Peyer's patch (tissue), 4 donors: ENCODE measurements around the gene PEMT. TPM values are rescaled to one million over a fixed set of nuclear protein-coding genes. Genes with fewer than 3 reads are reported as not detected.

Experiments
- DNase-seq, 3 donors: peaks; one replicate each; pipeline ENCODE4 v3.0.0-alpha.2; 2017 to 2019
- H3K27ac ChIP-seq, 4 donors: fragments of 200-600 bp; sonication (generic); one replicate each; pipeline ENCODE4 v1.5.1; 2016 to 2019
- H3K27me3 ChIP-seq, 2 donors: fragments of 200-600 bp; sonication (generic); one replicate each; pipeline ENCODE4 v1.5.1; 2019
- H3K36me3 ChIP-seq, 3 donors: fragments of 200-600 bp; sonication (generic); one replicate each; pipeline ENCODE4 v1.5.1; 2016 to 2019
- H3K4me1 ChIP-seq, 4 donors: fragments of 200-600 bp; sonication (generic); one replicate each; pipeline ENCODE4 v1.5.1; 2016 to 2019
- H3K4me3 ChIP-seq, 4 donors: fragments of 200-600 bp; sonication (generic); 1 replicate in 3 of 4; 2 replicates in 1 of 4; pipeline ENCODE4 v1.5.1; 2016 to 2019; ENCODE audit warnings: mild to moderate bottlenecking in 1 of 4
- H3K9me3 ChIP-seq, 4 donors: fragments of 200-600 bp; sonication (generic); one replicate each; pipeline ENCODE4 v1.5.1; 2016 to 2019; ENCODE audit warnings: mild to moderate bottlenecking in 1 of 4
- POLR2A ChIP-seq, 2 donors: fragments of 450-650 bp; IDR thresholded peaks; one replicate each; pipeline ENCODE4 v1.5.1; 2017; ENCODE audit warnings: antibody characterized with exemption in 2 of 2, mild to moderate bottlenecking in 2 of 2, moderate library complexity in 2 of 2
- total RNA-seq, 4 donors: library from RNA; depleted of rRNA; stranded (reverse); fragments of >200 nt; gene quantifications; one replicate each; pipeline ENCODE4 v1.1.0, GENCODE V29; 2016
- TF ChIP-seq, protein P1 (sequence below), 6 experiments: fragments of 450-650 bp in 4 of 6; fragments of 200-600 bp in 2 of 6; sonication (generic) in 1 of 6; IDR thresholded peaks; one replicate each; pipeline ENCODE4 v1.5.1; 2017 to 2019; ENCODE audit warnings: antibody characterized with exemption in 6 of 6, mild to moderate bottlenecking in 3 of 6, moderate library complexity in 1 of 6

PEMT gene
- total RNA-seq, 4 donors from 2014 or later = 9.9 to 25.0 (median 17.8) TPM

DNA sequence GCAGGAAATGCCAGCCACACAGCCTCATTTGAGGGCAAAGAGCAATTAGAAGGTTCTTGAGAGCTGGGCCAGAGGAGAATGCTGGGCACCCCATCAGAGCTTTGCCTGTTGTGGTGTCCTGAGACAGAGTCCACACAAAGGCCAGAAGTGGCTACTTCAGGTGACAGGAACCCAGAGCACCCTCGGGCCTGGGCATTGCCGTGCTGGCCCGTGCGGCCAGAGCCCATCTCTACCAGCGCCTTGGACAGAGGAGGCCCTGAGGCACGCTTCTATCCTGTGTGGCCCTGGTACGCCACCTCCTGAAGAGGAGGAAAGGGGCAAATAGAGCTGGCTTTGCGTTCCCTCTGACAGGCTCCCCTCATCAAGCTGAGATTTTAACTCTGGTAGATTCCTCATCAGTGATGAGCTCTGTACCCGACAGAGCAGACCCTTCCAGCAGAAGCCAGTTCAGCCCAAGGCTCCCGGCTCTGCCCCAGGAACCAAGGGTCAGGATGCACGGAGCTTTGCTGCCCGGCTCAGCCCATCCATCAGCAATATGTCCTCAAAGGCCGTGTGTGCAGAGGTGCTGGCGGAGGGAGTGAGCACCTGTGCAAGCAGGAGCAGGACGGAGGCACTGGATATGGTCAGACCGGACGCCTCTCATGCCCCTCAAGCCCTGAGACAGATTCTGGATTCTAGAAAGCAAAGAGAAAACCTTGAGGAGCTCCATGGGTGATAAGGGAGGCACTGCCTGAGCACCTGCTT is 91.9 kb downstream of the PEMT start:
- no peak for DNase-seq
- Histone ChIP-seq H3K9me3 (no peaks in the 10 kb centered on the region), H3K27ac (no peak overlapping the region), H3K4me3 (no peak overlapping the region), H3K27me3 (no peaks in the 10 kb centered on the region), H3K36me3 (no peaks in the 10 kb centered on the region), H3K4me1 (peaks cover 0 to 25% (median 16%) of the 10 kb centered on the region in 4 donors)
- TF ChIP-seq POLR2A (IDR thresholded peaks at IDR 0.05) = no peak
- TF ChIP-seq, protein P1, sequence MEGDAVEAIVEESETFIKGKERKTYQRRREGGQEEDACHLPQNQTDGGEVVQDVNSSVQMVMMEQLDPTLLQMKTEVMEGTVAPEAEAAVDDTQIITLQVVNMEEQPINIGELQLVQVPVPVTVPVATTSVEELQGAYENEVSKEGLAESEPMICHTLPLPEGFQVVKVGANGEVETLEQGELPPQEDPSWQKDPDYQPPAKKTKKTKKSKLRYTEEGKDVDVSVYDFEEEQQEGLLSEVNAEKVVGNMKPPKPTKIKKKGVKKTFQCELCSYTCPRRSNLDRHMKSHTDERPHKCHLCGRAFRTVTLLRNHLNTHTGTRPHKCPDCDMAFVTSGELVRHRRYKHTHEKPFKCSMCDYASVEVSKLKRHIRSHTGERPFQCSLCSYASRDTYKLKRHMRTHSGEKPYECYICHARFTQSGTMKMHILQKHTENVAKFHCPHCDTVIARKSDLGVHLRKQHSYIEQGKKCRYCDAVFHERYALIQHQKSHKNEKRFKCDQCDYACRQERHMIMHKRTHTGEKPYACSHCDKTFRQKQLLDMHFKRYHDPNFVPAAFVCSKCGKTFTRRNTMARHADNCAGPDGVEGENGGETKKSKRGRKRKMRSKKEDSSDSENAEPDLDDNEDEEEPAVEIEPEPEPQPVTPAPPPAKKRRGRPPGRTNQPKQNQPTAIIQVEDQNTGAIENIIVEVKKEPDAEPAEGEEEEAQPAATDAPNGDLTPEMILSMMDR (IDR thresholded peaks at IDR 0.05) = no peak

DNA sequence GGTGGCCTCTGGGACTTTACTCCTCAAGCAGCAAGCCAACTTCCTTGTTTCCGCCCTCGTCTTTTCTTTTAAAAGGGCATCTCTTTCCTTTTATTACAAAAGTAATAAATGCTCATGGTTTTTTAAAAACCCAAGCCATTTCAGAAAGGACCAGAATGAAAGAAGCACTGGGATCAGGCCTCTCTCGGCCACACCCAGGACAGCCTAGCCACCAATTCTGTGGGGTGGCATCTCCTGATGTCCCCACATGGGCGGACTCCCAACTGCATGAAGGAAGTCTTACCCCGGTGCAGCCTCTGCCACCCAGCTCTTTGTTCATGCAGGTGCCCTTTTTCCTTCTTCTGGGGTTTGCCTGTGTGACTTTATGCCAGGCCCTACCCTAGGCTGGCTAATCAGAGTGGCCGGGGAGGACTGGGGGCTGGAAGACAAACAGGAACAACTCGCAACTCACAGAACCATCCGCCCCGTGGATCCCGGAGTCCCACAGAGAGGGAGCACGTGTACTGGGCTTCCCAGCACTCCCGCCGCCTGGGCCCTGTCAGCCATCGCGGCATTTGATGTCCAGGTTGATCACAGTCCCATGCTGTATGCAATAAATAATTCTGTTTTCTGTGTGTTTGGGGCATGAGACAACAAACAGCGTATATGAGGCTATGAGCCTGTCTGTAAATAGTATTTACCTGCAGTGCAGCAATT is 92.8 kb downstream of the PEMT start:
- Histone ChIP-seq H3K4me3 (no peak overlapping the region), H3K36me3 (no peaks in the 10 kb centered on the region), H3K4me1 (peaks cover 0 to 25% (median 17%) of the 10 kb centered on the region in 4 donors), H3K27me3 (no peaks in the 10 kb centered on the region), H3K27ac (no peak overlapping the region), H3K9me3 (no peaks in the 10 kb centered on the region)
- no peak for TF ChIP-seq POLR2A (IDR thresholded peaks at IDR 0.05)
- TF ChIP-seq, protein P1 (IDR thresholded peaks at IDR 0.05) = no peak
- peak in 1 of 3 donors; percentile 49 for DNase-seq

DNA sequence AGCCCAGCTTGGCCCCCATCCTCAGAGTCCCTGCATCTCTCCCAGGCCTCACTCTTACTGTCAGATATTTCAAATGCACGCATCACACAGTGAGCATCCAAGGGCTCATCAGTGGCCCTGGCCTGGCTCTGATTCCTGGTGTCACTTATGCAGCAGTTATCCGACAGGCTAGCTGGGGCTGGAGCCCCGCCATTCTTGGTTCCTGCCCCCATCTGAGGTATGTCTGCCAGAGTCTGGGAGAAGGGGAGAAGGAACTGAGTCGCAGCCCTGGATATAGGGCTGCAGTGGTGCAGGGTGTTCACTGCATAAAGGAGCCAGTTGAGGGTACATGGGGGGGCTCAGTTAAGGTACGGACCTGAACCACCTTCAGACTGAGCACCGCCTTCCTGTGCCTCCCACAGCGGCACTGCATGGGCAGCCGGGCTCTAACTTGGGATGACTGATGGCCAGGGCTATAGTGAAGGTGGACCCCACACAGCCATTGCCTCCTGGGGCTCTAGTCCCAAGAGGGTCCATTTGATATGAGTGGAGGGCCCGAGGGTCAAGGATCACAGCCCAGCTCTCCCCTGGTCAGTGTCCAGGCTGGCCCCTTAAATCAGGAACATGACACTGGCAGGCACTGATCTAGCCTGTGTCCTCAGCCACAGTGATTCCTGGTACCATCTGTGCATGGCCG is 93.5 kb downstream of the PEMT start:
- Histone ChIP-seq H3K9me3 (no peaks in the 10 kb centered on the region), H3K4me3 (no peak overlapping the region), H3K4me1 (peaks cover 0 to 25% (median 17%) of the 10 kb centered on the region in 4 donors), H3K27ac (no peak overlapping the region), H3K27me3 (no peaks in the 10 kb centered on the region), H3K36me3 (no peaks in the 10 kb centered on the region)
- peak in 1 of 3 donors; percentile 37 for DNase-seq
- TF ChIP-seq POLR2A (IDR thresholded peaks at IDR 0.05) = no peak
- TF ChIP-seq, protein P1 (IDR thresholded peaks at IDR 0.05) = no peak

DNA sequence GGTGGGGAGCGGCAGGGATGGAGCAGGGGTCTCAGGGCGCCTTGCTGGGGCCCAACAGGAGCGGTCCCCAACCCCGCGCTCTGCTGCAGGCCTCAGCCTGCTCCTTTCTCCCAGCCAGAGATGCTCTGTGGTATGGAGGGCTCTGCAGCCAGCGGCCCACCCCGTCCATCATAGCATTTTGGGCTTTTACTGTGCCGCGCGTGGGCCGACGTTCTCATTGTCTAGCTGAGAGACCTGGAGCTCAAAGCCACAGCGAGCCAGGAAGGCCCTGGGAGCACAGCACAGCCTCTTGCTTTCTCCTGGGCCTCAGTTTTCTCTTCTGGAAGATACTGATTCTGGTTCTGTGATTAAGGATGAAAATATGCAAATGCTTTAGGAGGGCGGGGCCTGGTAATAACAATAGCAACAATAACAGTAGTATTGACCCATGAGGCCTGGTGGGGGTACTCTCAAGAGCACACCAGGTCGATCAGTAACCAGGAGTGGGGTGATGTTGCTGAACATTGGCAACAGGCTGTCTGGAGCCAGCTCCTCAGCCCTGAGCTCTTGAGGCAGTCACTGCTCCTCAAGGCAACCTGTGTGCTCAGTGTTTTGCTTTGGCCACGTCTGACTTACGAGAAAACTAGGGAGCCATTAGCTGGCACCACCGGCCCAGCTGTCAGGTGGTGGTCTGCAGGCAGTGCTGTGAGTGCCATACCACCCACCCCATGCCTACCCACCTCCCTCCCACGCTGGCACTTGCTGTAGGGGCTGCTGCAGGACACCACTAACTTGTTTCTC is 94.3 kb downstream of the PEMT start:
- H3K4me3 ChIP-seq = peak overlapping the region in 3 of 4 donors; percentile 58 to 63 (median 59)

More for the DNA sequence above, 94.3 kb downstream of the PEMT start:
- Histone ChIP-seq H3K4me1 (peaks cover 0 to 25% (median 17%) of the 10 kb centered on the region in 4 donors), H3K27me3 (no peaks in the 10 kb centered on the region), H3K9me3 (no peaks in the 10 kb centered on the region), H3K36me3 (peaks cover 0 to 4% (median 0%) of the 10 kb centered on the region in 3 donors), H3K27ac (peak overlapping the region in 2 of 4 donors; percentile 50 to 51)
- DNase-seq = no peak
- TF ChIP-seq, protein P1 (IDR thresholded peaks at IDR 0.05) = no peak
- TF ChIP-seq POLR2A (IDR thresholded peaks at IDR 0.05) = no peak
